Thyroid gland (tissue), 4 donors: ENCODE results near the gene KCNMA1.

ENCODE experiments used
- CTCF ChIP-seq, 6 experiments: fragments of 200-600 bp in 3 of 6; fragments of 450-650 bp in 3 of 6; sonication (generic) in 3 of 6; IDR thresholded peaks; one replicate each; pipeline ENCODE4 v1.5.1; 2016 to 2019; ENCODE audit warnings: antibody characterized with exemption in 6 of 6, mild to moderate bottlenecking in 2 of 6, inconsistent platforms in 1 of 6, moderate library complexity in 1 of 6
- POLR2A ChIP-seq, 2 donors: fragments of 450-650 bp; IDR thresholded peaks; one replicate each; pipeline ENCODE4 v1.6.1; 2017; ENCODE audit warnings: antibody characterized with exemption in 2 of 2, mild to moderate bottlenecking in 2 of 2, moderate library complexity in 1 of 2

GRCh38 chr10:77634939-77635338 lies 2.7 kb downstream of the KCNMA1 start:
- TF ChIP-seq POLR2A (IDR thresholded peaks at IDR 0.05) (no peak), CTCF (IDR thresholded peaks at IDR 0.05) (no peak)
